PFSK-1 (cell line): ENCODE results near the gene ZNF483.

ENCODE experiments used
- POLR2AphosphoS5 ChIP-seq: IDR thresholded peaks from 2 replicates; pipeline ENCODE4 v1.6.1; 2012; ENCODE audit warnings: low read depth, mild to moderate bottlenecking, control low read depth, low read length, moderate library complexity
- SIN3A ChIP-seq: IDR thresholded peaks from 2 replicates; pipeline ENCODE4 v1.6.1; 2012; ENCODE audit warnings: mild to moderate bottlenecking, low read length, moderate library complexity, borderline replicate concordance; ENCODE audit not compliant: insufficient read depth
- TF ChIP-seq, protein P1 (sequence below), 2 experiments: IDR thresholded peaks; 2 replicates each; pipeline versions ENCODE4 v1.6.1 to v1.8.0; 2011 to 2012; ENCODE audit warnings: low read depth in 2 of 2, low read length in 2 of 2, control low read depth in 1 of 2, inconsistent platforms in 1 of 2, mild to moderate bottlenecking in 1 of 2, moderate library complexity in 1 of 2; ENCODE audit not compliant: insufficient read depth in 1 of 2

DNA sequence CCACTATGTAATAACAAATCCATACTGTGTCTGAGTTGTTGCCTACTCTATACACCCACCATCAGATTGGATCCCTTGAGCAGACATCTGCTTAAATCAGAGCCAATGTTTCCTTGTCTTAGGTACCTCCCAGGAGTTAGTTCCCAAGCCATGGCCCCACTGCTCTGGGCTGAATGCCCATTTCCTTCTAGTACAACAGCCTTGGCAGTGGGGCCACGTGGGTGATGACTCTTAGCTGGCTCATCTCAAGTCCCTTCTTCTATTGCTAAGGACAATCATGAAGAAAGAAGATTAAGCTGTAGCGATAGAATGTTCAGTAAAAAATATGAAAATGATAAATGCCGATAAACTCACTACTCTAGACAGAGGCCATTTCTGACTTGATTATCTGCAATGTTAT lies 57.9 kb downstream of the ZNF483 start:
- TF ChIP-seq, protein P1, sequence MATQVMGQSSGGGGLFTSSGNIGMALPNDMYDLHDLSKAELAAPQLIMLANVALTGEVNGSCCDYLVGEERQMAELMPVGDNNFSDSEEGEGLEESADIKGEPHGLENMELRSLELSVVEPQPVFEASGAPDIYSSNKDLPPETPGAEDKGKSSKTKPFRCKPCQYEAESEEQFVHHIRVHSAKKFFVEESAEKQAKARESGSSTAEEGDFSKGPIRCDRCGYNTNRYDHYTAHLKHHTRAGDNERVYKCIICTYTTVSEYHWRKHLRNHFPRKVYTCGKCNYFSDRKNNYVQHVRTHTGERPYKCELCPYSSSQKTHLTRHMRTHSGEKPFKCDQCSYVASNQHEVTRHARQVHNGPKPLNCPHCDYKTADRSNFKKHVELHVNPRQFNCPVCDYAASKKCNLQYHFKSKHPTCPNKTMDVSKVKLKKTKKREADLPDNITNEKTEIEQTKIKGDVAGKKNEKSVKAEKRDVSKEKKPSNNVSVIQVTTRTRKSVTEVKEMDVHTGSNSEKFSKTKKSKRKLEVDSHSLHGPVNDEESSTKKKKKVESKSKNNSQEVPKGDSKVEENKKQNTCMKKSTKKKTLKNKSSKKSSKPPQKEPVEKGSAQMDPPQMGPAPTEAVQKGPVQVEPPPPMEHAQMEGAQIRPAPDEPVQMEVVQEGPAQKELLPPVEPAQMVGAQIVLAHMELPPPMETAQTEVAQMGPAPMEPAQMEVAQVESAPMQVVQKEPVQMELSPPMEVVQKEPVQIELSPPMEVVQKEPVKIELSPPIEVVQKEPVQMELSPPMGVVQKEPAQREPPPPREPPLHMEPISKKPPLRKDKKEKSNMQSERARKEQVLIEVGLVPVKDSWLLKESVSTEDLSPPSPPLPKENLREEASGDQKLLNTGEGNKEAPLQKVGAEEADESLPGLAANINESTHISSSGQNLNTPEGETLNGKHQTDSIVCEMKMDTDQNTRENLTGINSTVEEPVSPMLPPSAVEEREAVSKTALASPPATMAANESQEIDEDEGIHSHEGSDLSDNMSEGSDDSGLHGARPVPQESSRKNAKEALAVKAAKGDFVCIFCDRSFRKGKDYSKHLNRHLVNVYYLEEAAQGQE (IDR thresholded peaks at IDR 0.05; ENCODE audit: insufficient read depth in 1 of 2, low read depth in 2 of 2, low read length in 2 of 2), result no peak
- TF ChIP-seq POLR2AphosphoS5, result no peak
- no peak for TF ChIP-seq SIN3A
